Measurements from ENCODE around the gene MANF. TPM values are rescaled to one million over a fixed set of nuclear protein-coding genes. Genes with fewer than 3 reads are reported as not detected.
A peak's percentile ranks its signal among the peaks of the same experiment; 100 is the strongest.
"Not testable (repeated sequence)": the region's sequence is repeated elsewhere in the genome, so short reads cannot be mapped to it uniquely, and the experiment has no call there.

MANF gene
- total RNA-seq, 1 donor from 2014 or later, result 46.1 TPM

DNA sequence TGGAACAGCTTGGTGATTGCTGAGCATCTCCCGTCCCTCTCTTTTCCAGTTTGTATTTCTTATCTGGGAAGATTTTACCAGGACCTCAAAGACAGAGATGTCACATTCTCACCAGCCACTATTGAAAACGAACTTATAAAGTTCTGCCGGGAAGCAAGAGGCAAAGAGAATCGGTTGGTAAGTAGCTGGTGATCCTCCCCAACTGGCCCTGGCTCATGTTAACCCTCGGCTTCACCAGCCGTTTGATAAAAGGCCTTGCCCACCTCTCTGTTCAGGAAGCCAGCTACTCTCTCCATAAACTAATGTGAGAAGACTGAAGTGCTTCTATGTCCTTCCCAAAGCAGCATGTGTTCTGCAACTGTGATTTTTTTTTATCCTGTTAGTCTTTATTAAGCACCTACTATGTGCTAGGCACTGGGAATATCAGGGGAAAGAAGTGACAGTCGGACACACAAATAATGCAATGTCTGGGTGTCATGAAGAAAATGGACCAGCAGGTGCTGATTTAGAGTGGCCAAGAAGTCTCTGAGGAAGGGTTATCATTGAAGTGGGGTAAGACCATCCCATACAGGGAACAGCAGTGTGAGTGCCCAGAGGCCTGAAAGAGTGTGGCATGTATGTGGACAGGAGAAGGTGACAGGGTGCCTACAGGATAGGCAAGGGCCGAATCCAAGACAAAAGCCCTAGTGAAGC, 1.2 kb downstream of the MANF start:
- ATAC-seq, result no peak
- intact Hi-C loops (cut with DNase I), result loop anchor here (5.0 kb wide), 1 partner anchor 286 kb away; the partner anchor contains the start of gene TEX264
- DNase-seq (ENCODE audit: missing footprints), result no peak

DNA sequence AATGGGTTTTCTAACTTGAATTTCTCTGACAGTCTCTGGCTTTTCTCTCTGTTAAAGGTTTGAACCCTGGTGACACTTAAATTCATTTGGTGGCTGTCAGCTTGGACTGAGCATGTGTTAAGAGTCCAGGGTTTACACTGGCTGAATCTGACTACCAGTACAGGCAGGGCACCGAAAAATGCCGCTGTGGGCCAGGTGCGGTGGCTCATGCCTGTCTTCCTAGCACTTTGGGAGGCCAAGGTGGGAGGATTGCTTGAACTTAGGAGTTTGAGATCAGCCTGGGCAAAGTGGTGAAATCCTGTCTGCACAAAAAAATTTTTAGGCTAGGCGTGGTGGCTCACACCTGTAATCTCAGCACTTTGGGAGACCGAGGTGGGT, 1.8 kb downstream of the MANF start:
- ATAC-seq, result no peak
- intact Hi-C loops (cut with DNase I), result loop anchor here (5.0 kb wide), 1 partner anchor 285 kb away; the partner anchor contains the start of gene TEX264
- no peak for DNase-seq (ENCODE audit: missing footprints)

- ATAC-seq; DNase-seq (ENCODE audit: missing footprints): not testable (repeated sequence)
- intact Hi-C loops (cut with DNase I), result loop anchor here (5.0 kb wide), 1 partner anchor 285 kb away; the partner anchor contains the start of gene TEX264
These were observed 2.2 kb downstream of the MANF start for GRCh38 chr3:51387281-51387680.

DNA sequence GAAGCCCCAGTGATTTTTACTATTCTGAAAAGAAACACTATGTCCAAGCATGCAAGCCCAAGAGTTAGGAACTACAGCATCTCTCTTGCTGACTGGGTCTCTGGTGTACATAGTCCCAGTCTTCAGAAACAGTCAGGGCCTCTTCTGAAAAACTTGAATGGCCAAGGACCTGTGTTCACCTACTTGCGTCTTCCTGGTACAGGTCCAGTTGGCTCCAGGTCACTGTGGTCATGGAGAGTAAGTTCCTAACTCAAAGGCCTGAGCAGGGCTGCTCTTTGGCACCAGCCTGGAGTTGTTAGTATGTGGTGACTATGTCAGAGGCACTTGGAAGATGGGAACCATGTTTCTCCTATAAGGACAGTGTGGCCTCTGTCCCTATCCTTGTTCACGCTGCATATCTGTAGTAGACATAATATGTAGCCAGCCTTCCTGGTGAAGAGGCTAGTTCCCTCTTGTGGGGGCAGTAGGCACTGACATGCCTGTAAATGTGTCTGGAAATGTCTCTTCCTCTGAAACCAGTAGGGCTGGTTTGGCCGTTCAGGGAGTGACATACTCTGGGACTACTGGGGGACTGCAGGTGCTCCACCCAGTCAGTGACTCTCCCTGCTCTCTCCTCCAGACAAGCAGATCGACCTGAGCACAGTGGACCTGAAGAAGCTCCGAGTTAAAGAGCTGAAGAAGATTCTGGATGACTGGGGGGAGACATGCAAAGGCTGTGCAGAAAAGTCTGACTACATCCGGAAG, 3.4 kb downstream of the MANF start:
- ATAC-seq (no peak), DNase-seq (ENCODE audit: missing footprints) (no peak)
- intact Hi-C loops (cut with DNase I), result loop anchor here (5.0 kb wide), 1 partner anchor 284 kb away; the partner anchor contains the start of gene TEX264

DNA sequence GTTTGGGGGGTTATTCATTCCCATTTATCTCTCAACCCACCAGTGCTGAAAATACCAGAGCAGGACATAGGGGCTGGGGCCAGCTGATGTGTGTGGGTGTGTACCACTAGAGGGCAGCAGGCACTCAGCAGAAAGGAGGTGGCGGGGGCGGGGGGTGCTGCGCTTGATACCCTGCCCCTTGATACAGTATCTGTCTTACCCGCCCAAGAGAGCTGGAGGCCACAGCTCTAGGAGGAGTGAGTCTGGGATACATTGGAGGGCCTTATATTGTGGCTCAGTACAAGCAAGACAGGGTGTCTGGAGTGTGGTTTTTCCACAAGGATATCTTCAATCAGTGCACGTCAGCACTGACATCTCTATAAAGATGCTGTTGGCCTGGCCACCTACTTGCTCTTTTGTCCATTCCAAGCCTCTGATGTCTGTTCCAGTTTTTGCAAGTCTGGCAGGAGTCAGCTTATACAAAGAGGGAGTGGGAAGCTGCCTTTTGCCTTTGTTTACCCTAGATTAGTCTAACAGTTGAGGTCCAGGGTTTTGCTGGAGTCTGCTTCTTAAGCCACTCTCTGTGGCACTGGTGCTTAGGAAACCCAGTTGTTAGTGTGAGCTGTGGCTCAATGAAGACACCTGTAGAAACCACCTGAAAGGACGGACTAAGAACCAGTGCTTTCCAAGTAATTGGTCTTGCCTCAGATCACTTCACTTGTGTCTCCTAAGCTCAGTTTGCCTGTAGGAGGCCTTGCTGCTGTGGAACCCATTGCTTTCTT, 4.5 kb downstream of the MANF start:
- DNase-seq (ENCODE audit: missing footprints) (peak; percentile 70), ATAC-seq (no peak)
- intact Hi-C loops (cut with DNase I), result loop anchor here (5.0 kb wide), 2 partner anchors 283 to 772 kb away; partner anchors contain the start of genes MAPKAPK3 and TEX264

GRCh38 chr3:51390246-51391074, 5.4 kb downstream of the MANF start:
- no peak for DNase-seq (ENCODE audit: missing footprints)
- no peak for ATAC-seq
- intact Hi-C loops (cut with DNase I), result loop anchor here (5.0 kb wide), 1 partner anchor 773 kb away; the partner anchor contains the start of gene MAPKAPK3

- ATAC-seq (peak; percentile 96), DNase-seq (ENCODE audit: missing footprints) (peak; percentile 100)
- intact Hi-C loops (cut with DNase I), result loop anchor here (5.0 kb wide), 1 partner anchor 774 kb away; the partner anchor contains the start of gene MAPKAPK3
These were observed 6.0 kb downstream of the MANF start, which contains the start of gene RBM15B for GRCh38 chr3:51391075-51391565. Gene RBM15B (plus strand): TSS chr3:51391285. CDS start chr3:51391400, 115 bp downstream.

DNA sequence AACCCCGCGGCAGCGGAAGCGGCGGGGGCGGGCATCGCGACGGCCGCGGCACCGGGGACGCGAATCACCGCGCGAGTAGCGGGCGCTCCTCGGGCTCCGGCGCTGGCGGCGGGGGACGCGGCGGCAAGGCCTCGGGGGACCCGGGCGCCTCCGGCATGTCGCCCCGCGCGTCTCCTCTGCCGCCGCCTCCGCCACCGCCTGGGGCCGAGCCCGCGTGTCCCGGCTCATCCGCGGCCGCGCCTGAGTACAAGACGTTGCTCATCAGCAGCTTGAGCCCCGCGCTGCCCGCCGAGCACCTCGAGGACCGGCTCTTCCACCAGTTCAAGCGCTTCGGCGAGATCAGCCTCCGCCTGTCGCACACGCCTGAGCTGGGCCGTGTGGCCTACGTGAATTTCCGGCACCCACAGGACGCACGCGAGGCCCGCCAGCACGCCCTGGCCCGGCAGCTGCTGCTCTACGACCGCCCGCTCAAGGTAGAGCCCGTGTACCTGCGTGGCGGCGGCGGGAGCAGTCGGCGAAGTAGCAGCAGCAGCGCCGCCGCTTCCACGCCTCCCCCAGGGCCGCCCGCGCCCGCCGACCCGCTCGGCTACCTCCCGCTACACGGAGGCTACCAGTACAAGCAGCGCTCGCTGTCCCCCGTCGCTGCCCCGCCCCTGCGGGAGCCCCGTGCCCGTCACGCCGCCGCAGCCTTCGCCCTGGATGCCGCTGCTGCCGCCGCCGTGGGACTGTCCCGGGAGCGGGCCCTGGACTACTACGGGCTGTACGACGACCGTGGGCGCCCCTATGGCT, 6.7 kb downstream of the MANF start:
- intact Hi-C loops (cut with DNase I), result loop anchor here (5.0 kb wide), 1 partner anchor 774 kb away; the partner anchor contains the start of gene MAPKAPK3
- DNase-seq (ENCODE audit: missing footprints) (peak; percentile 72), ATAC-seq (no peak)

DNA sequence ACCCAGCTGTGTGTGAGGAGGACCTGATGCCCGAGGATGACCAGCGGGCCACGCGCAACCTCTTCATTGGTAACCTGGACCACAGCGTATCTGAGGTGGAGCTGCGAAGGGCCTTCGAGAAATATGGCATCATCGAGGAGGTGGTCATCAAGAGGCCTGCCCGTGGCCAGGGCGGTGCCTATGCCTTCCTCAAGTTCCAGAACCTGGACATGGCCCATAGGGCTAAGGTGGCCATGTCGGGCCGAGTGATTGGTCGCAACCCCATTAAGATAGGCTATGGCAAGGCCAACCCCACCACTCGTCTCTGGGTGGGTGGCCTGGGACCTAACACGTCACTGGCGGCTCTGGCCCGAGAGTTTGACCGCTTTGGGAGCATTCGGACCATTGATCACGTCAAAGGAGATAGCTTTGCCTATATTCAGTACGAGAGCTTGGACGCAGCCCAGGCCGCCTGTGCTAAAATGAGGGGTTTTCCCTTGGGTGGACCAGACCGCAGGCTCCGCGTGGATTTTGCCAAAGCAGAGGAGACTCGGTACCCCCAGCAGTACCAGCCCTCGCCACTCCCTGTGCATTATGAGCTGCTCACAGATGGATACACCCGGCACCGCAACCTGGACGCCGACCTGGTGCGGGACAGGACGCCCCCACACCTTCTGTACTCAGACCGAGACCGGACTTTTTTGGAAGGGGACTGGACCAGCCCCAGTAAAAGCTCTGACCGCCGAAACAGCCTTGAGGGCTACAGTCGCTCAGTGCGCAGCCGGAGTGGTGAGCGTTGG, 7.5 kb downstream of the MANF start:
- DNase-seq (ENCODE audit: missing footprints) (peak; percentile 70), ATAC-seq (no peak)
- intact Hi-C loops (cut with DNase I), result loop anchor here (5.0 kb wide), 1 partner anchor 775 kb away; the partner anchor contains the start of gene MAPKAPK3

GRCh38 chr3:51393134-51393495, 8.0 kb downstream of the MANF start:
- DNase-seq (ENCODE audit: missing footprints), result no peak
- intact Hi-C loops (cut with DNase I), result loop anchor here (5.0 kb wide), 1 partner anchor 776 kb away; the partner anchor contains the start of gene MAPKAPK3
- ATAC-seq, result no peak

DNA sequence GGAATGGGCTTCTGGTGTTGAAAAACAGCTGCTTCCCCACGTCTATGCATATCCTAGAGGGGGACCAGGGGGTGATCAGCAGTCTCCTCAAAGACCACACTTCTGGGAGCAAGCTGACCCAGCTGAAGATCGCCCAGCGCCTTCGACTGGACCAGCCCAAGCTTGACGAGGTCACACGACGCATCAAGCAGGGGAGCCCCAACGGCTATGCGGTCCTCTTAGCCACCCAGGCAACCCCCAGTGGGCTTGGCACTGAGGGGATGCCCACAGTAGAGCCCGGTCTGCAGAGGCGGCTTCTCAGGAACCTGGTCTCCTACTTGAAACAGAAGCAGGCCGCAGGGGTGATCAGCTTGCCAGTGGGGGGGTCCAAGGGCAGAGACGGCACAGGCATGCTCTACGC, 8.5 kb downstream of the MANF start:
- DNase-seq (ENCODE audit: missing footprints) (no peak), ATAC-seq (no peak)
- intact Hi-C loops (cut with DNase I), result loop anchor here (5.0 kb wide), 1 partner anchor 776 kb away; the partner anchor contains the start of gene MAPKAPK3

DNA sequence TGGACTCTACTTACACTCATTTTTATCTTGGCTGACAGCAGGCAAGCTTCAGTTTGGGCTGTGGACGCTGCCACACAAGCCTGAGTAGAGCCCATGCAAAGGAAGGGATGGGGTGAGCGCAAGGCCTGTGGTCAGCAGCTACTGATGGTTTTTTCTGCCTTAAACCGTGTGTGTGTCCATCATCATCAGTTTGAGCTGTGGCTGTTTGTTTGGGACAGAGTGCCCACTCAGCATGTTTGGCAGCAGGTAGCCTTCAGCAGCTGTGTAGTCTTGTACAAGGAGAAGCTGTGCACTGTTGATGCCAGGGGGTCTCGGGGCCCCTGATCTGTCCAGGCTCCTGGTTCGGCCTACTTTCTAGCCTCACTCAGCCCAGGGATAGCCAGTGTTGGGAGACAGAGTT, 9.4 kb downstream of the MANF start:
- no peak for DNase-seq (ENCODE audit: missing footprints)

DNA sequence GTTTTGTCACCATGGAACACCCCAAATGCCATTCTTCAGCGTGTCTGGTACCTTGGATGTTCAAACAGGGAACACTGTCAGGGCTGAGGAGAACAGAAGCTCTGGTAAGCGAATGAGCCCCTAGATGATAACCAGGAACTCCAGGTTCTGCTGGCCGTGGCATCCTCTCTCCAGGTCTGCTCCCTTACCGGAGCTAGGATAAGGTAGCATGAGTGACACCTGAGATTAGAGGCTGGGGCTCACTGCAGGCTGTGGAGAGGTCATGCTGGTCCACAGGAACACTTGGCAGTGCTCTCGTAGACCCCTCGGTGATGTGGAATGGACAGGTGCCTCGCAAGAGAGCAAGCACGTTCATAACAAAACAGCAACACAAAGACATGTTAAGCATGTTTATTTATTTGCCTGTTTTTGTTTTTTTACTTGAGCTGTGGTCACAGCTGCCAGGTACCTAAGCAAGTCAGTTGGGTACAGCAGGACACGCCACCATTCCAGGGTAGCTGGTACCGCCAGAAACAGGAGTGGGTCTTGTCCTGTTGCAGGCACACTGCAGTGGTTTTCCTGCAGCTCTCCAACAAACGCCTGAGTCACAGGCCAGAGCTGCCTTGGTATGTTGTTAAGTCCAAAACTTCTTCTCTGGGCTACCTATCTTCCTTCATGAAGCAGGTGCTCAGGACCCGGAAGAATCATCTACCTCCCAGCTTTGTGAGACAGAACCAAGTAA, 10.6 kb downstream of the MANF start:
- ATAC-seq (no peak), DNase-seq (ENCODE audit: missing footprints) (no peak)
- intact Hi-C loops (cut with DNase I), result no loop called here

More for the DNA sequence above, 9.4 kb downstream of the MANF start:
- no peak for ATAC-seq
- intact Hi-C loops (cut with DNase I), result loop anchor here (5.0 kb wide), 1 partner anchor 777 kb away; the partner anchor contains the start of gene MAPKAPK3

- DNase-seq (ENCODE audit: missing footprints) (no peak), ATAC-seq (no peak)
- intact Hi-C loops (cut with DNase I), result no loop called here
These were observed 11.3 kb downstream of the MANF start for GRCh38 chr3:51396401-51396800.

GRCh38 chr3:51397392-51397791, 12.3 kb downstream of the MANF start:
- intact Hi-C loops (cut with DNase I), result no loop called here
- no peak for ATAC-seq

More at GRCh38 chr3:51397392-51397791, 12.3 kb downstream of the MANF start:
- DNase-seq (ENCODE audit: missing footprints), result no peak
